Pericardium fibroblast (primary cell): ENCODE measurements around the gene EME2. TPM values are rescaled to one million over a fixed set of nuclear protein-coding genes. Genes with fewer than 3 reads are reported as not detected.

Experiments used
- total RNA-seq: library from RNA; depleted of rRNA; stranded (reverse); fragments of >200 nt; gene quantifications from 2 replicates; pipeline ENCODE4 v1.2.3, GENCODE V29; 2015

EME2 gene, protein sequence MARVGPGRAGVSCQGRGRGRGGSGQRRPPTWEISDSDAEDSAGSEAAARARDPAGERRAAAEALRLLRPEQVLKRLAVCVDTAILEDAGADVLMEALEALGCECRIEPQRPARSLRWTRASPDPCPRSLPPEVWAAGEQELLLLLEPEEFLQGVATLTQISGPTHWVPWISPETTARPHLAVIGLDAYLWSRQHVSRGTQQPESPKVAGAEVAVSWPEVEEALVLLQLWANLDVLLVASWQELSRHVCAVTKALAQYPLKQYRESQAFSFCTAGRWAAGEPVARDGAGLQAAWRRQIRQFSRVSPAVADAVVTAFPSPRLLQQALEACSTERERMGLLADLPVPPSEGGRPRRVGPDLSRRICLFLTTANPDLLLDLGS
- 3.9 and 11.9 TPM in 2 replicates for total RNA-seq

DNA sequence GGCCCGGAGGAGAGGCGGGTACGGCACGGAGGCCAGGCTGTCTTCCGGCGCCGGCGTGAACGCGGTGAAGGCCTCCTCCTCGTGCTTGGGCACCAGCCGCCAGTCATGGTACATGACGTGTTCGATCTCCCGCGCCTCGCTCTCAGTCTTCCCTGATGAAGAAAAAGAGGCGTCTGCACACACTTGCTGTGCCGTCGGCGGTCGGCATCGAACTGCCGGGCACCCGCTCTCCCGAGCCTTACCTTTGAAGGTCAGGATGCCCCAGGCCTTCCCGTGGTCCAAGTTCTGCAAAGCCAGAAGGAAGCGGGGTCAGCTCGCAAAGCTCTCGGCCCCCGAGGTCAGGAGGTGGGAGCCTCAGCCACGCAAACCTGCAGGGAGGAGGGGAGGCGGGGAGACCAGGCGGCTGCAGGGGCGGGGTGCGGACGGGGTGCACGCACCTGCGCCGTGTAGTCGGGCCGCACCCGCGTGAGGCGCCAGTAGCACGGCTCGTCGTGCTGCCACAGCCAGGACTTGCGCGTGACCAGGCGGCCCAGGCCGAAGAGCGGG, at the start of gene EME2:
Gene EME2 (plus strand): TSS at position 449 of the 546 bp plus-strand sequence. CDS start 418 bp downstream, outside the sequence.

DNA sequence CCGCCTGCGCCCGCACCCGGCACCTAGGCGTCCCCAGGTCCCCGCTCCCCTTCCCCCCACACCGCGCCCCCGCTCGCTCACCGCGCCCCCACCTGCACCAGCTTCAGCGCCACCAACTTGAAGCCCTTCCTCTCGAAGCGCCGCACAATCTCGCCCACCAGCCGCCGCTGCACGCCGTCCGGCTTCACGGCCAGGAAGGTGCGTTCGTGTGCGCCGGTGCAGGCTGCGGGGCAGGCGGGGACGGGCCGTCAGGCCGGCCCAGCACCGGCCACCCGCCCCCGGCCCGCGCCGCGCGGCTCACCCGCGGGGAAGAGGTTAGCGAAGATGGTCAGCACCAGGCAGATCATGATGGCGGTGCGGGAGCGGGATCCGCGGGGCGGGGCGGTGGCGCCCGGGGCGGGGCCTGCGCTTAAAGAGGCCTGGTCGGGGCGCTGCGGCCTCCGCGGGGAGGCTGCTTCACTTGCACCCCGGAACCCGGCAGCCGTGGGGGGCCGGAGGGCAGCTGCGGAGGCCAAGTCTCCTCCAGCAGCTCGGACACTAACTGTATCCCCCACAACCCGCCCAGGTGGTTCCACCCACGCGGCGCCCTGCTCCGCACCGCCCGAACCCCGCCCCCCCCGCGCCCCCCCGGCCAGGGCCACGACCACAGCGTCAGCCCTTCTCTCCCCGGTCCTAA, 1.3 kb upstream of the EME2 start, which contains the start of gene NME3:
Gene NME3 (minus strand): TSS at position 356 of the 676 bp plus-strand sequence. CDS start 9 bp downstream, at position 347.

DNA sequence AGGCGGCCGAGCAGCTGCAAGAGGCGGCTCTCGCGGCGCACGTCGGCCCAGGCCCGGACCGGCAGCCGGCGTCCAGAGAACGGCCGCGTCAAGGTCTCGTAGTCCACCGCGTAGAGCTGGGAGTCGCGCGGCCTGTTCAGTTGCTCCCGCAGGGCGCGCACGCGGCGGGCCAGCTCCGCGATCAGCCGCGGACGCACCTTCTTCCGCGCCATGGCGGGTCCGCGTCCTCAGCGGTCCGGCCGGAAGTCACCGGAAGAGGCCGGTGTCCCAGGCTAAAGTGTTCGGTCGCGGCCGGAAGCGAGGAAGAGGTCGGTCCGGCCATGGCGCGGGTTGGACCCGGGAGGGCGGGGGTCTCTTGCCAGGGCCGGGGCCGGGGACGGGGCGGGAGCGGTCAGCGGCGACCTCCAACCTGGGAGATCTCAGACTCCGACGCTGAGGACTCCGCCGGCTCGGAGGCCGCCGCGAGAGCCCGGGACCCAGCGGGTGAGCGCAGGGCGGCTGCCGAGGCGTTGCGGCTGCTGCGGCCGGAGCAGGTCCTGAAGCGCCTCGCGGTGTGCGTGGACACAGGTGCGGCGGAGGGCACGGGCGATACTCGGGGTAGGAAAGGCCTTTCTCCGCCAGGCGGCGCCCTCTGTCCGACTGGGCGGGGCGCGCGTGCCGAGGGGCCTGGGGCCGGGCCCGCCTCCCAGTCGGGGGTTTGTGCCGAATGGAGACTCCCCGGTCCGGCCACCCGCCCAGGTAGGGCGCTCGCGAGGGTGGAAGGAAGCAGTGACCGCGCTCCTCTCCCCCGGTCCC, 495 bp downstream of the EME2 start, which contains the start of gene MRPS34:
Gene MRPS34 (minus strand): TSS at position 227 of the 795 bp plus-strand sequence. CDS start 15 bp downstream, at position 212.

DNA sequence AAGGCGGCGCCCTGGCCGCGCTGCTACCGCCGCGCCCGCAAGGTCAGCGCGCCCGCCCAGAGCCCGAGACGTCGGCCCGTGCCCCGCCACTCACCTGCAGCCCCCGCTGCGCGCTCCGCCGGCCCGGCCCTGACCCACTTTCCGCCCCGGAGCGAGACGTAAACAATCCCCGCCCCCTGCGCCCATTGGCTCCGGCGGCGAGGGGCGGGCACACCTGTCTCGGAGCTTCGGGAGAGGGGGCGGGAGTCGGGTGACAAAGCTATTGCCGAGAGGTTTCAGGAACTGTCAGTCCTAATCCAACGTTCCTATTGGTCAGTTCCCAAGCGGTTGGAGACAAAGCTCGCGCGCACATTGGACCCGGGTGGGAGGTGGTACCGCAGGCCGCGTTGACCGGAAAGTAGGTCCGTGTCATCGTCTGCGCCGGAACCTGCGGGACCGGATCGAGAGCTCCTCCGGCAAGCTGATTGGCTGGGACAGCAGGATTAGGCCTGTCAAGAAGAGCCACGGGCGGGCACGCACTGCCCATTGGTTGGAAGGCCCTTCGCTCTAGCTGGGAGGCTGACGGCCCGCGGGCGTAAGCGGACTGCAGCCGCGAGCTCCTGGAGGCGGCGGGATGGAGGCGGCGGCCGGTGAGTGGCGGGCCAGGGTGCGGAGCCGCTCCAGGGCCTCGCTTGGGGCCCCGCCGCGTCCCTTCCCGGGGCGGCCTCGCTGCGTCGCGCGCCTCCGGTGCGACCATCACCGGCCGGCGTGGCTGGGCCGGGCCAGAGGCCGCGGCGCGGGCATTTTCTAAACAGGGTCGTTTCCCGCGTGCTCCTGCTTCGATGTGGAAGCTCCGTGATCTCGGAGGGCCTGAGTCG, 10.0 kb downstream of the EME2 start, which contains the start of the genes NUBP2 and SPSB3:
Gene NUBP2 (plus strand): TSS at position 553 of the 857 bp plus-strand sequence. CDS start 61 bp downstream, at position 614.
Gene SPSB3 (minus strand): TSS at position 164 of the 857 bp plus-strand sequence. CDS start 1,088 bp downstream, outside the sequence.

DNA sequence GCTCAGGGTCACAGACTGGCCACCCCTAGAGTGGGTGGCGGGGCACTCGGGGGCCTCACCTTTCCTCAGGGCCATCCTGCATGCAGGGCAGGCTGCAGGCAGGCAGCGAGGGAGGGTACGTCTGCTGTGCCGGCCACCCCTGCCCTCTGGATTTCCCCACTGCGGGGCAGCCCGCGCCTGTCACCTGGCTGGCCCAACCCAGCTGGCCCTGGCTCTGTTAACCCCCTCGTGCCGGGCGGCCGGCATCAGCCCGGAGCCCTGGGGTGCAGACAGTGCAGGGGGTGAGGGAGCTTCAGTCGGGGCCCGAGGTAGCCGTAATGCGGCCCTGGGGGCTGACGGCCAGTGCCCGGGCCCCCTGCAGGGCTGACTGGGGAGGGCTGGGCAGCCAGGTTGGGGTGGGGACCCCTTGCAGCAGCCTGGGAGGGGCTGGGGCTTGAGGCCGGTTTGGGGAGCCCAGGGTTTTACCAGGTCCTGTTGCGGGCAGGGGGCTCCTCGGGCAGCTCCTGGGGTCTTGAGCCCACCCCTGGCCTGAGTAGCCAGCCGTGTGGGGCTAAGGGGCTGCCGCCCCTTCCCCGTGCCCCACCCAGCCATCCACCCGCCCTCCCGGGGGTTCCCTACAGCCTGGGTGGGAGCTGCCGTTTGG, 21.1 kb downstream of the EME2 start, which contains the start of gene IGFALS:
Gene IGFALS (minus strand): TSS at position 128 of the 643 bp plus-strand sequence. CDS start 53 bp downstream, at position 75.

Other genes with a start within 250 kb of the EME2 start
- gene TMEM204, start 239.1 kb upstream of the EME2 start, total RNA-seq: 18.1 and 32.6 TPM in 2 replicates
- gene IFT140, start 160.7 kb upstream of the EME2 start, total RNA-seq: 14.0 and 18.4 TPM in 2 replicates
- gene CRAMP1, start 160.4 kb upstream of the EME2 start, total RNA-seq: 7.0 and 7.2 TPM in 2 replicates
- 34.8 and 38.2 TPM in 2 replicates for gene JPT2, start 94.5 kb upstream of the EME2 start, total RNA-seq
- gene MAPK8IP3, start 66.6 kb upstream of the EME2 start, total RNA-seq: 21.0 and 35.7 TPM in 2 replicates
- gene NME3, start 1.3 kb upstream of the EME2 start, total RNA-seq: 89.0 and 91.8 TPM in 2 replicates
- 85.5 and 88.4 TPM in 2 replicates for gene MRPS34, start 324 bp downstream of the EME2 start, total RNA-seq
- gene SPSB3, start 9.8 kb downstream of the EME2 start, total RNA-seq: 35.9 and 42.5 TPM in 2 replicates
- gene NUBP2, start 10.2 kb downstream of the EME2 start, total RNA-seq: 87.6 and 105 TPM in 2 replicates
- not detected in 2 replicates for gene IGFALS, start 20.9 kb downstream of the EME2 start, total RNA-seq
- 16.1 and 36.5 TPM in 2 replicates for gene HAGH, start 54.0 kb downstream of the EME2 start, total RNA-seq
- 32.1 and 32.4 TPM in 2 replicates for gene FAHD1, start 54.4 kb downstream of the EME2 start, total RNA-seq
- gene MEIOB, start 99.4 kb downstream of the EME2 start, total RNA-seq: 0.34 TPM in 1 of 2 replicates, not detected in the other
- 0.12 and 0.34 TPM in 2 replicates for gene HS3ST6, start 145.6 kb downstream of the EME2 start, total RNA-seq
- gene MSRB1, start 170.4 kb downstream of the EME2 start, total RNA-seq: 8.9 and 9.4 TPM in 2 replicates
- gene RPL3L, start 181.9 kb downstream of the EME2 start, total RNA-seq: not detected in 2 replicates
- 234 and 254 TPM in 2 replicates for gene NDUFB10, start 186.7 kb downstream of the EME2 start, total RNA-seq
- 4,233 and 5,666 TPM in 2 replicates for gene RPS2, start 192.0 kb downstream of the EME2 start, total RNA-seq
- gene RNF151, start 194.0 kb downstream of the EME2 start, total RNA-seq: not detected in 2 replicates
- gene TBL3, start 199.2 kb downstream of the EME2 start, total RNA-seq: 27.9 and 35.8 TPM in 2 replicates
- 2.1 TPM in 1 of 2 replicates, not detected in the other for gene NOXO1, start 208.7 kb downstream of the EME2 start, total RNA-seq
- 11.4 and 28.1 TPM in 2 replicates for gene GFER, start 211.4 kb downstream of the EME2 start, total RNA-seq
- 1.3 and 1.4 TPM in 2 replicates for gene SYNGR3, start 217.2 kb downstream of the EME2 start, total RNA-seq
- 31.0 and 49.6 TPM in 2 replicates for gene ZNF598, start 237.0 kb downstream of the EME2 start, total RNA-seq
- 1.6 and 8.7 TPM in 2 replicates for gene NPW, start 247.0 kb downstream of the EME2 start, total RNA-seq